Measurements from ENCODE around the gene SNORC. TPM values are rescaled to one million over a fixed set of nuclear protein-coding genes. Genes with fewer than 3 reads are reported as not detected.

SNORC gene
- total and polyA plus RNA-seq, 2 of the 13 experiments (the other 11 are each of a cell fraction or from before 2014, with no cell fraction given) = 59.1 to 86.1 TPM

- TF ChIP-seq SYNCRIP (IDR thresholded peaks at IDR 0.05; ENCODE audit: insufficient read depth, low read depth, low read length) = no peak
- no peak for TF ChIP-seq ZNF691 (CRISPR knock-in tag; IDR thresholded peaks at IDR 0.05; ENCODE audit: borderline replicate concordance, low read depth)
- peak; percentile 82; the same call in 1 of the 2 replicates for TF ChIP-seq ZNF281 (CRISPR knock-in tag; IDR thresholded peaks at IDR 0.05; ENCODE audit: borderline replicate concordance)
- TF ChIP-seq PBX2 (CRISPR knock-in tag; IDR thresholded peaks at IDR 0.05) = no peak
- TF ChIP-seq, protein P1, sequence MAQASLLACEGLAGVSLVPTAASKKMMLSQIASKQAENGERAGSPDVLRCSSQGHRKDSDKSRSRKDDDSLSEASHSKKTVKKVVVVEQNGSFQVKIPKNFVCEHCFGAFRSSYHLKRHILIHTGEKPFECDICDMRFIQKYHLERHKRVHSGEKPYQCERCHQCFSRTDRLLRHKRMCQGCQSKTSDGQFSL (CRISPR knock-in tag; IDR thresholded peaks at IDR 0.05) = peak; percentile 65; the same call in 1 of the 2 replicates
- no peak for TF ChIP-seq DMTF1 (CRISPR knock-in tag; IDR thresholded peaks at IDR 0.05)
- TF ChIP-seq HOXA5 (CRISPR knock-in tag; IDR thresholded peaks at IDR 0.05) = peak; percentile 56; the same call in 1 of the 2 replicates
- peak; percentile 83 for TF ChIP-seq DMAP1 (CRISPR knock-in tag; IDR thresholded peaks at IDR 0.05)
- TF ChIP-seq GATAD1 (CRISPR knock-in tag; IDR thresholded peaks at IDR 0.05) = peak; percentile 54; the same call in 1 of the 2 replicates
- TF ChIP-seq U2AF2 (IDR thresholded peaks at IDR 0.05; ENCODE audit: low read depth, low read length) = no peak
- no peak for TF ChIP-seq KDM5B (CRISPR knock-in tag; IDR thresholded peaks at IDR 0.05; ENCODE audit: borderline replicate concordance)
- TF ChIP-seq NPAS2 (CRISPR knock-in tag; IDR thresholded peaks at IDR 0.05; ENCODE audit: borderline replicate concordance) = no peak
- no peak; the same call in 1 of the 2 replicates for TF ChIP-seq FOXK1 (CRISPR knock-in tag; IDR thresholded peaks at IDR 0.05; ENCODE audit: borderline replicate concordance, low read depth)
- no peak for TF ChIP-seq PAX8 (CRISPR knock-in tag; IDR thresholded peaks at IDR 0.05; ENCODE audit: borderline replicate concordance)
- peak; percentile 79; the same call in 1 of the 2 replicates for TF ChIP-seq ARID4A (CRISPR knock-in tag; IDR thresholded peaks at IDR 0.05; ENCODE audit: borderline replicate concordance)
Observed at GRCh38 chr2:232857158-232857563, 12.9 kb upstream of the SNORC start (continued).
